ENCODE results near the gene PIEZO2.

- no peak for TF ChIP-seq JUN (CRISPR knock-in tag; IDR thresholded peaks at IDR 0.05)
- TF ChIP-seq CDX4 (CRISPR knock-in tag; IDR thresholded peaks at IDR 0.05; ENCODE audit: borderline replicate concordance), result no peak
- TF ChIP-seq CTCF (IDR thresholded peaks at IDR 0.05), result no peak
- no peak for TF ChIP-seq FOXJ3 (CRISPR knock-in tag; IDR thresholded peaks at IDR 0.05; ENCODE audit: borderline replicate concordance)
- TF ChIP-seq CREM (CRISPR knock-in tag; IDR thresholded peaks at IDR 0.05), result no peak
- TF ChIP-seq NFYB (CRISPR knock-in tag; conservative IDR thresholded peaks at IDR 0.05; ENCODE audit: low read depth), result no peak
- no peak for TF ChIP-seq ZNF138 (CRISPR knock-in tag; conservative IDR thresholded peaks at IDR 0.05)
- no peak for TF ChIP-seq ZNF317 (CRISPR knock-in tag; IDR thresholded peaks at IDR 0.05; ENCODE audit: borderline replicate concordance, low read depth)
- TF ChIP-seq USF2 (CRISPR knock-in tag; IDR thresholded peaks at IDR 0.05), result no peak
Observed at GRCh38 chr18:10715791-10716190, 433.6 kb downstream of the PIEZO2 start.
